GM10248 (cell line): ENCODE measurements around the gene LYRM9.

Experiments used
- CTCF ChIA-PET: fragments of 300-600 bp; sonication (Branson Sonifier 250); formaldehyde crosslinking; extraction: SDS; loops from one replicate; lab custom pipeline; 2021; ENCODE audit warnings: antibody characterized with exemption; lab: Yijun Ruan, JAX
- POLR2A ChIA-PET: fragments of 350-650 bp; sonication (Branson Sonifier 250); formaldehyde crosslinking; extraction: SDS; loops from one replicate; lab custom pipeline; 2020; ENCODE audit warnings: antibody characterized with exemption; lab: Yijun Ruan, JAX
- DNase-seq: peaks from one replicate; pipeline ENCODE4 v3.0.0; 2012; ENCODE audit errors: extremely low spot score
- TF ChIP-seq, protein P1 (sequence below): IDR thresholded peaks from 2 replicates; pipeline ENCODE4 v1.5.1; 2012; ENCODE audit warnings: mild to moderate bottlenecking, low read depth; ENCODE audit errors: extremely low read depth, missing control alignments, control extremely low read depth

The LYRM9 gene

DNA sequence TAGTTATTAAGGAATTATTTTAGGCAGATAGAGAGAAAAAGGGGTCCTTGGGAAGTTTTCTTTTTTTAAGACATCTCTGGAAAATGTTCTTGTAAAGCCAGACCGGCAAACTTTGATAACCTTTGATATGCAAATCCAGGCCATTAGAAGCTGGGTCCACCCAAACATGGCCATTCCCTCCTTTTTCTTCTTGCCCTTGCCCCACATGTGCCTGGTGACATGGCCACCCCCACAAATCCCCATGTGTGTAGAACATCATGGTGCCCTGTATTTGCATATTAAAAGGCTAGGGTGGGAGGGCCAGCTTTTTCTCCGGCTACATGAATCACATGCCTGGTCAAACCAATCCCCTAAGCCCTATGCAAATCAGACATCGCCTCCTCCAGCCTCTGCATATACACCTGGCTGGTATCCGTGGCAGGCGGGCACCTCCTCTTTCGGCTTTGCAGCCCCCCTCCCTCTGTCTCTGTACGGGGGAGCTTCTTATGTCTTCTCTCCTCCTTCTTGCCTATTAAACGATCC is 43.9 kb upstream of the LYRM9 start:
- no peak for DNase-seq
- TF ChIP-seq, protein P1, sequence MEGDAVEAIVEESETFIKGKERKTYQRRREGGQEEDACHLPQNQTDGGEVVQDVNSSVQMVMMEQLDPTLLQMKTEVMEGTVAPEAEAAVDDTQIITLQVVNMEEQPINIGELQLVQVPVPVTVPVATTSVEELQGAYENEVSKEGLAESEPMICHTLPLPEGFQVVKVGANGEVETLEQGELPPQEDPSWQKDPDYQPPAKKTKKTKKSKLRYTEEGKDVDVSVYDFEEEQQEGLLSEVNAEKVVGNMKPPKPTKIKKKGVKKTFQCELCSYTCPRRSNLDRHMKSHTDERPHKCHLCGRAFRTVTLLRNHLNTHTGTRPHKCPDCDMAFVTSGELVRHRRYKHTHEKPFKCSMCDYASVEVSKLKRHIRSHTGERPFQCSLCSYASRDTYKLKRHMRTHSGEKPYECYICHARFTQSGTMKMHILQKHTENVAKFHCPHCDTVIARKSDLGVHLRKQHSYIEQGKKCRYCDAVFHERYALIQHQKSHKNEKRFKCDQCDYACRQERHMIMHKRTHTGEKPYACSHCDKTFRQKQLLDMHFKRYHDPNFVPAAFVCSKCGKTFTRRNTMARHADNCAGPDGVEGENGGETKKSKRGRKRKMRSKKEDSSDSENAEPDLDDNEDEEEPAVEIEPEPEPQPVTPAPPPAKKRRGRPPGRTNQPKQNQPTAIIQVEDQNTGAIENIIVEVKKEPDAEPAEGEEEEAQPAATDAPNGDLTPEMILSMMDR: no peak
- CTCF ChIA-PET: interaction anchor here (0.9 to 1.7 kb wide), 3 partner anchors 11 to 131 kb away, joined by 3 to 6 read pairs (median 3); no protein-coding TSS in a partner anchor
- POLR2A ChIA-PET: no interaction called here

DNA sequence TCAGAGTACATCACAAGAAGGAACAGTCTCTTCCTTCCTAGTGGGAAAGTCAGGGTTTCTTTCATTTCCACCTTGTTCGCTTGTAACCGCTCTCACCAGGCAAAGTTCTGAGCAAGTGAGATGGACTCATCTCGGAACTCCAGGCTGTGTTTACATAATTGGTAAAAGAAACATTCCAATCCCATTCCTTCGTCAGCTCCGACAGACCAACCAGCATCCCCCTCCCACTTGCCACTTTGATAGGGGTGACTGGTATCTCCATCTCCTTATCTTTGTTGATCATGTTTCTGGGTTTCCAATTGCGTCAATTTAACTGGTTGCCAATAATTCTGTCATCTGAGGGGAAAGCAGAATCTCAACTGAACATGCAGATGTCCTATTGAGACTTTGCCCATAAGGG is 36.8 kb upstream of the LYRM9 start:
- TF ChIP-seq, protein P1: no peak
- ChIA-PET CTCF (no interaction called here), POLR2A (no interaction called here)
- no peak for DNase-seq

DNA sequence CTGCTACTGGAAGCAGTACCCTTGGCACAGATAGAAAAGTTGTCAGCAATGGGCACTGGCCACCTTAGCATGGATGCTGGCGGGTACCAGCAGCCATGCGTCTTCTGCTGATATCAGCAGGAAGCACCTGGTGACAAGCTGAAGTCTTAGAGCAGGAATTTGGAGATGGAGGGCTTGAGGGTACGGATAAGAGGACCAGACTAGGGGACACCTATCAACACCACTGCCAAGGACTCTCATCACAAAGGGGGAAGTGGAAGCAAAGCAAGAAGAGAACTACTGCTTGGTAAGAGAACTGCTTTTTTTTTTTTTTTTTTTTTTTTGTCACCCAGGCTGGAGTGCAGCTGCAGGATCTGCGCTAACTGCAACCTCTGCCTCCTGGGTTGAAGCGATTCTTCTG is 35.4 kb upstream of the LYRM9 start:
- ChIA-PET CTCF (interaction anchor here (1.0 kb wide), 1 partner anchor 31 kb away, joined by 3 read pairs; no protein-coding TSS in a partner anchor), POLR2A (no interaction called here)
- TF ChIP-seq, protein P1: no peak
- no peak for DNase-seq

DNA sequence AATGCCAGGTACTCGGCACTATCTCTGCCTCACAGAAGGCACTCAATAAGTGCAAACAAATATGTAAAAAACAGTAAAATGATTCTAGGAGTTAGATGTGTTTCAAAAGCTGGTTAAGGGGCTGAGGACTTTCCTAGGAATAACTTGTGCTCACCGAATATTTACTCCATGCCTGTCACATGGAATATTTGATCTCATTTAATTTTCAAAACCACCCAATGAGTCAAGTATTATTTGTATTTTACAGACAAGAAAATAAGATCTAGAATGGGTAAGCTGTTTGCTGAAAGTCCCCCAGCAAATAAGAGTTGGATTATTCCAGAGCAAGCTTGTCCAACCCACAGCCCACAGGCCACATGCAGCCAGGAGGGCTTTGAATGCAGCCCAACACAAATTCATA is 34.6 kb upstream of the LYRM9 start:
- ChIA-PET POLR2A (no interaction called here), CTCF (interaction anchor here (1.0 to 1.2 kb wide), 2 partner anchors 32 to 123 kb away, joined by 3 read pairs; no protein-coding TSS in a partner anchor)
- TF ChIP-seq, protein P1: no peak
- DNase-seq: no peak

DNA sequence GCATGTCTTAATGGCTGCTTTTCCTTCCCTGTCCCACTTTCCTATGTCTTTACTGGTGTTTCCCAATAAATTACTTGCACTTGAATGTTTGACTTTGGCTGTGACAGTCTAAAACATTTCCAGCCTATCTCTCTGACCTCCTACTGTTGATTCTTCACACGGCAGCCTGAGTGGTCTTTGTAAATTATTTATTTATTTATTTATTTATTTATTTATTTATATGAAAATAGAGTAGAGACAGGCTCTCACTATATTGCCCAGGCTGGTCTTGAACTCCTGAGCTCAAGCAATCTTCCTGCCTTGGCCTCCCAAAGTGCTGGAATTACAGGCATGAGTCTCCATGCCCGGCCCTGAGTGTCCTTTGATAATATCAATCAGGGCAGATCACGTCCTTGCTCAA is 28.4 kb upstream of the LYRM9 start:
- ChIA-PET CTCF (no interaction called here), POLR2A (no interaction called here)
- DNase-seq: no peak
- TF ChIP-seq, protein P1: no peak

DNA sequence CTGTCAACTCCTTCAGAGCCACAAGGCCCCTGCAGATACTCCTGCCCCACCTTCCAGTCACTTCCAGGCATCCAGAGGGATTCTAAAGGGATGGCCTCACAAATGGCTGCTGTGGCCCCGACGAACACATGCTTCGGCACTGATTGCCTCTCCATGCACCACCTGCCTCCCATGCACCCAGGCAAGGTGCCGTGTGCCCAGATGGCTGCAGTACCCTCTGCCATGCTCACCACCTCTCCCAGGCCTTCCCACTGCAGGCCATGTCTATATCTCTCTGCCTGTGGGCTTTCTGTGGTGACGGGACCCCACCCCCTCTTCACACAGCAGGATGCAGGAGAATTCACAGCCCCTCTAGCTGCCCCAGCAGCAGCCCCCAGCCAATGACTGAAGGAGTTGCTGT is 27.9 kb upstream of the LYRM9 start:
- POLR2A ChIA-PET: no interaction called here
- TF ChIP-seq, protein P1: no peak
- no peak for DNase-seq
- CTCF ChIA-PET: no interaction called here
